GM21825 (cell line): ENCODE results near the gene CFAP92.
"Not testable (repeated sequence)": the region's sequence is repeated elsewhere in the genome, so short reads cannot be mapped to it uniquely, and the experiment has no call there.

ENCODE experiments used
- ATAC-seq: cut with Tn5 transposase; IDR thresholded peaks from one replicate; pipeline ENCODE4 v1.9.1; 2021; ENCODE audit warnings: mild to moderate bottlenecking, moderate library complexity; ENCODE audit not compliant: unreplicated experiment

CFAP92 gene

DNA sequence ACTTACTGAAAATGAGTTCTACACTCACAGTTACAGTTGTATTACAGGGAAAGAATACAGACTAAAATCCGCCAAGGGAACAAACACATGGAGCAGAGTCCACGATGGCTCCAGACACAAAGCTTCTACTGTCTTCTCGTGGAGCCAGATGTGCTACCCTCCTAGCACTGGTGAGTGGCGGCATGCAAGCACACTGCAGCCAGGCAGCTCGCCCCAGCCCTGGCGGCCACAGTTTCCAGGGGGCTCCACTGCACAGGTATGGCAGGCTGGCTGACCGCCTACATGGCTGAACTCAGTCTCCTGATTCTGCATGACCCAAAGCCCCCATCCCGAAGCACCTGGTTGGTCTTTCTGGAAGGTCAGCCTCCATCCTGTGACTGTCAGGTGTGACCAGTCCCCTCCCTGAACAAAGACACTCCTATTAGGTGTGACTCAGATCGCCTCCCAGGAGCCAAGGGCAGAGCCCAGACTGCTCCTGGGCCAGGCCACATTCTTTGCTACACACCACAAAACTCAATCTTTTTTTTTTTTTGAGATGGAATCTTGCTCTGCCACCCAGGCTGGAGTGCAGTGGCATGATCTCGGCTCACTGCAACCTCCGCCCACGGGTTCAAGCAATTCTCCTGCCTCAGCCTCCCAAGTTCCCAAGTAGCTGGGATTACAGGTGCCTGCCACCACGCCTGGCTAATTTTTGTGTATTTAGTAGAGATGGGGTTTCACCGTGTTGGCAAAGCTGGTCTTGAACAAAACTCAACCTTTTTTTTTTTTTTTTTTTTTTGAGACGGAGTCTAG, 51.5 kb downstream of the CFAP92 start:
- no peak for ATAC-seq

GRCh38 chr3:128940252-128940651, 53.6 kb downstream of the CFAP92 start:
- ATAC-seq, result no peak

DNA sequence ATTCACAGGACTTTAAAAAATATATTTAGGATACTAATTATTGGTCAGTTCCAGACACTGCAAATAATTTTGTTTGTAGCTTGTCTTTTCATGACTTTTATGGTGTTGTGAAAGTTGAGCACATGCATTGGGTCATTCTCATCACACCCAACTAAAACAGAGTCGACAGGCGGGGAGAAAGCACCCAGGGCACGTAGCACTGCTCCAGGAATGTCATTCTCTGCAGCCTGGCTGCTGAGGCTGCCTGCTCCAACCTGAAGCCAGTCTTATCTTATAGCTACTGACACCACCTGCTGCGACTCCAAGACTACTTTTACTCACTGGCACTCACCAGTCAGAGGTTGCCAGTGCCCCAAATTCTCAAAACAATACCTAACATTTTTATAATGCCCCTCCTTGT, 57.5 kb downstream of the CFAP92 start:
- ATAC-seq, result no peak

DNA sequence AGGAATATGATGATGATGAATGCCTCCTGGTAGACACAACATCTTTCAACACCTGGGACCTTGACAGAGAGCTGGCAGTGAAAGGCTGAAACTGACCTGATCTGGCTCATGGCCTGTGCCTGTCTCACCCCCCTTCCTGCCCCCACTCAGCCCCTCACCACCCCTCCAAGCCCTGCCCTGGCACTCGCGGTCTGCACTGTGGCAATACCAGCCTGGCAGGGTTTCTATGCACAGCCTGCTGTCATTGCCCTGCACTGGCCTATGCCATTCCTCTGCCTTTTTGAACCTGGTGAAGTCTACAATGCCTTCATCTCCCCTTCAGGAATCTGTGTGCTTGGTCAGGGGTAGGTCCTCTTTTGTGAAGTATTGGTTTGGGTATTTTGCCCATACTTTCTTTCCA, 58.0 kb downstream of the CFAP92 start:
- ATAC-seq, result no peak

- no peak for ATAC-seq
These were observed 60.0 kb downstream of the CFAP92 start for GRCh38 chr3:128933922-128934253.

- ATAC-seq, result no peak
These were observed 60.5 kb downstream of the CFAP92 start for GRCh38 chr3:128933213-128933921.

GRCh38 chr3:128932516-128933212, 61.2 kb downstream of the CFAP92 start:
- no peak for ATAC-seq

DNA sequence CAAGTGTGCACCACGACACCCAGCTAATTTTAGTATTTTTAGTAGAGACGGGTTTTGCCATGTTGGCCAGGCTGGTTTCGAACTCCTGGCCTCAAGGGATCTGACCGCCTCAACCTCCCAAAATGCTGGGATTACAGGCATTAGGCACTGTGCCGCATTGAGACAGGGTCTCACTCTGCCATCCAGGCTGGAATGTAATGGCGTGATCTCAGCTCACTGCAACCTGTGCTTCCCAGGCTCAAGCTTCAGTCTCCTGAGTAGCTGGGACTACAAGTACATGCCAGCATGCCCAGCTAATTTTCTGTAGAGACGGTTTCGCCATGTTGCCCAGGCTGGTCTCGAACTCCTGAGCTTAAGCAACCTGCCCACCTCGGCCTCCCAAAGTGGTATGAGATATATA, 62.8 kb downstream of the CFAP92 start:
- no peak for ATAC-seq

DNA sequence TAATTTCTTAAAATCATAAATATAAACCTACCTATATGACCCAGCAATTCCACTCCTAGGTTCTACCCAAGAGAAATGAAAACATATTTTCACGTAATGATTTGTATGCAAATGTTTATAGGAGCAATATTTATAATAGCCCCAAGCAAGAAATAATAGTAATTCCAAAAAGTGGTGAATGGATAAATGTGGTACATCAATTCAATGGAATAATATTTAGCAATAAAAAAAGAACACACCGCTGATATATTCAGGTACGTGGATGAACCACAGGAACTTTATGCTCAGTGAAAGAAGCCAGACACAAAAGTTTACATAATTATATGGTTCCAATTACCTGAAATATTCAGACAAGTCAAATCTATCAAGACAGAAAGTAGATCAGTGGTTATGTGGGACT, 64.5 kb downstream of the CFAP92 start:
- no peak for ATAC-seq

GRCh38 chr3:128923986-128924385, 69.9 kb downstream of the CFAP92 start:
- ATAC-seq, result not testable (repeated sequence)

DNA sequence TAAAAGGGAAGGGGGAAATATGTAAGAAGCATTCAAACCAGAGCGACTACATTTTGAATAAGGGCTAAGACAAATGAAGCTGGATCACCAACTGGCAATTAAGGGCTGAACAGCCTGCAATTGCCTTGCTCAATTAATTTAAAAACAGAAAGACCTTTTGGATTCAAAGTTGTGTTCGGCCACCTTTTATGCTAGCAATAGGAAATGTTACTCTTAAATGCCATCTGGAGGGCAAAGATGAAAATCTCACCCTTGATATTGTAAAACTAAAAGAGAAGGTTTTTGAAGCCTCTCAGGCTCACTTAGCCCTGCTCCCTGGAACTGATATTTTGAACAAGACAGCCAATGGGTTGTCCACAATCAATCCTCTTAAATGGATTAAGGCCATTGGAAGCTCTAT, 70.3 kb downstream of the CFAP92 start:
- no peak for ATAC-seq

- ATAC-seq, result no peak
These were observed 70.9 kb downstream of the CFAP92 start for GRCh38 chr3:128922804-128923459.

DNA sequence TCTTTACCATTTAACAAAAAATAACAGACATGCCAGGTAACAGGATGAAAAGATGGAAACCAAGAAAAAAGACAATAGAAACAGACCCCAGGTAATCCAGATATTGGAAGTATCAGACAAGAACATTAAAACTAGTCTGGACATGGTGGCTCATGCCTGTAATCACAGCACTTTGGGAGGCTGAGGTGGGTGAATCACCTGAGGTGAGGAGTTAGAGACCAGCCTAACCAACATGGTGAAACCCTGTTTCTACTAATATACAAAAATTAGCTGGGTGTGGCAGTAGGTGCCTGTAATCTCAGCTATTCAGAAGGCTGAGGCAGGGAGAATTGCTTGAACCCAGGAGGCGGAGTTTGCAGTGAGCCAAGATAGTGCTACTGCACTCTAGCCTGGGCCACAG, 73.9 kb downstream of the CFAP92 start:
- no peak for ATAC-seq

DNA sequence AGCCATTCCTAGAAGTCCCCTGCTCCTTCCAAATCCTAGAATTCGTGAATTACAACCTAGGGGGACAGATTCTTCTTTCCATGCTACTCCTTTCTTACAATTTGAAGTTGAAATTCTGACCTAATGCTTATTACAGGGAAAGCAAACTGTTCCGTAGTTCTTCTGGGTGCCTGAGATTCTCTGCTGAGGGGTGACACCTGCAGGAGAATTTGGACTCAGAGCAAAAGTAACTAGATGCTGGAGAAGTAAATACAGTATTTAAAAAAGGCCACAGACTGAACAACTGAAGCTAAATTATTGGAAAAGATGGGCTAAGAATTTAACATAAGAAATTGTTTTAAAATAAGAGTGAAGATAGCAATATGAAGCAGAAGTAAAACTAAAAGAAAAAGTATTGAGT, 76.6 kb downstream of the CFAP92 start:
- no peak for ATAC-seq

GRCh38 chr3:128914966-128915645, 78.8 kb downstream of the CFAP92 start:
- ATAC-seq, result no peak

- no peak for ATAC-seq
These were observed 82.0 kb downstream of the CFAP92 start for GRCh38 chr3:128911911-128912310.

DNA sequence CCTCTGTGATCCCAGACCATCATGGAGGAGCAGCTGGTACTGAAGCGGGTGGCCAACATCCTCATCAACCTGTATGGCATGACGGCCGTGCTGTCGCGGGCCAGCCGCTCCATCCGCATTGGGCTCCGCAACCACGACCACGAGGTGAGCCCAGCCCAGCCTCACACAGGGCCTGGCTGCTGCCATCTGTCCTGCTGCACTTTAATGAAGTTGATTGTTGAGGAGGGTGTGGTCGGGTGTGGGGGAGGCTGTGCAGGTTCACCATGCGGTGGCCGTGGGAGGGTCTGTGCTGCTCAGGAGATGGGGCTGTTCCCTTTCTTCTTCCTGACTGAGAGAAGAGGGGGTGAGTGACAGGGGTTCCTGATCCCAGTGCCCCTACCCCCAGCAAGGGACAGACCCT, 83.9 kb downstream of the CFAP92 start:
- no peak for ATAC-seq

DNA sequence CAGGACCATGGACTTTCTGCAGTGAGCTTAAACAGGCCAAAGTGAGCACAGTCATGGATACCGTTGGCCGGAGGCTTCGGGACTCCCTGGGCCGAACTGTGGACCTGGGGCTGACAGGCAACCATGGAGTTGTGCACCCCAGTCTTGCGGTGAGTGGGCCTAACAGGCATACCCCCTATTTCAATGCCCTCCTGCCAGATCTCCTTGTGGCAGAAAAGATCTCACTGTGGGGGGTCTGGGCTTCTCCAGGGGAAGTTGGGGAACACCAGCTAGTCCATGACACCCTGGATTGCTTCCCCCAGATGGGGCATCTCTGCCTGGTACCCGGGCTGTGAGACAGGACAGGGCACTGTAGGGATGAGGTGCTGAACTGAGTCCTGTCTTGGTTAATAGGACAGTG, 84.9 kb downstream of the CFAP92 start:
- no peak for ATAC-seq

- ATAC-seq, result no peak
These were observed 86.0 kb downstream of the CFAP92 start for GRCh38 chr3:128907706-128908445.

GRCh38 chr3:128906804-128907525, 86.9 kb downstream of the CFAP92 start:
- ATAC-seq, result no peak
